CD4-positive, CD25-positive, alpha-beta regulatory T cell (primary cell): ENCODE results near the gene SHD. TPM values are rescaled to one million over a fixed set of nuclear protein-coding genes. Genes with fewer than 3 reads are reported as not detected.
A peak's percentile ranks its signal among the peaks of the same experiment; 100 is the strongest.

Experiments
- ATAC-seq, 2 donors: fragments of 150-1000 bp; cut with Tn5 transposase; one replicate each; pipeline ENCODE4 v1.10.0; 2021; ENCODE audit warnings: low read depth in 2 of 2, moderate number of reproducible peaks in 2 of 2, moderate library complexity in 1 of 2
- DNase-seq, 3 donors: peaks; one replicate each; pipeline versions ENCODE4 v3.0.0 to v3.0.0-alpha.2; 2012 to 2022; ENCODE audit warnings: mixed read lengths in 1 of 3
- H3K27ac ChIP-seq: one replicate; pipeline ENCODE4 v1.7.0; 2013; ENCODE audit warnings: mild to moderate bottlenecking, low read length; ENCODE audit not compliant: insufficient read depth, poor library complexity, severe bottlenecking
- H3K27me3 ChIP-seq: one replicate; pipeline ENCODE4 v1.7.0; 2013; ENCODE audit warnings: low read length; ENCODE audit not compliant: control insufficient read depth, insufficient read depth
- H3K36me3 ChIP-seq: one replicate; pipeline ENCODE4 v1.7.0; 2013; ENCODE audit warnings: mild to moderate bottlenecking, low read length, moderate library complexity; ENCODE audit not compliant: control insufficient read depth, insufficient read depth
- H3K4me1 ChIP-seq: 2 replicates; pipeline ENCODE4 v1.7.0; 2013; ENCODE audit warnings: mild to moderate bottlenecking, low read length; ENCODE audit not compliant: insufficient read depth, control insufficient read depth, poor library complexity, severe bottlenecking
- H3K4me3 ChIP-seq: one replicate; pipeline ENCODE4 v1.7.0; 2013; ENCODE audit warnings: low read depth, mild to moderate bottlenecking, low read length, moderate library complexity
- H3K9me3 ChIP-seq, 2 experiments: 1 replicate in 1 of 2; 2 replicates in 1 of 2; pipeline ENCODE4 v1.7.0; 2013; ENCODE audit warnings: low read length in 2 of 2, mild to moderate bottlenecking in 1 of 2, moderate library complexity in 1 of 2; ENCODE audit not compliant: control insufficient read depth in 2 of 2
- H3K27ac Mint-ChIP-seq, 3 donors: one replicate each; pipeline ENCODE4 v1.8.0; 2020 to 2022; ENCODE audit warnings: mild to moderate bottlenecking in 3 of 3, mixed read lengths in 3 of 3, moderate library complexity in 2 of 3
- H3K27me3 Mint-ChIP-seq: one replicate; pipeline ENCODE4 v1.8.0; 2022; ENCODE audit warnings: mild to moderate bottlenecking, mixed read lengths
- H3K36me3 Mint-ChIP-seq: one replicate; pipeline ENCODE4 v1.8.0; 2020; ENCODE audit warnings: mixed read lengths
- H3K4me1 Mint-ChIP-seq, 4 donors: one replicate each; pipeline ENCODE4 v1.8.0; 2020 to 2022; ENCODE audit warnings: mixed read lengths in 4 of 4, mild to moderate bottlenecking in 1 of 4
- H3K4me3 Mint-ChIP-seq, 4 donors: one replicate each; pipeline ENCODE4 v1.8.0; 2020 to 2022; ENCODE audit warnings: mild to moderate bottlenecking in 4 of 4, mixed read lengths in 4 of 4, moderate library complexity in 3 of 4
- H3K9me3 Mint-ChIP-seq, 7 donors: one replicate each; pipeline ENCODE4 v1.8.0; 2020 to 2022; ENCODE audit warnings: mixed read lengths in 7 of 7, mild to moderate bottlenecking in 3 of 7, moderate library complexity in 2 of 7
- polyA plus RNA-seq, 4 donors: library from polyadenylated mRNA; unstranded; fragments of 300-500 nt; fragmentation: Illumina TruSeq; gene quantifications; one replicate each; pipeline ENCODE4 v1.2.3, GENCODE V29; 2021
- total RNA-seq: library from RNA; stranded (reverse); gene quantifications from one replicate; pipeline ENCODE4 v1.2.3, GENCODE V29; 2022

Gene SHD
- total and polyA plus RNA-seq, 5 donors from 2014 or later: not detected

DNA sequence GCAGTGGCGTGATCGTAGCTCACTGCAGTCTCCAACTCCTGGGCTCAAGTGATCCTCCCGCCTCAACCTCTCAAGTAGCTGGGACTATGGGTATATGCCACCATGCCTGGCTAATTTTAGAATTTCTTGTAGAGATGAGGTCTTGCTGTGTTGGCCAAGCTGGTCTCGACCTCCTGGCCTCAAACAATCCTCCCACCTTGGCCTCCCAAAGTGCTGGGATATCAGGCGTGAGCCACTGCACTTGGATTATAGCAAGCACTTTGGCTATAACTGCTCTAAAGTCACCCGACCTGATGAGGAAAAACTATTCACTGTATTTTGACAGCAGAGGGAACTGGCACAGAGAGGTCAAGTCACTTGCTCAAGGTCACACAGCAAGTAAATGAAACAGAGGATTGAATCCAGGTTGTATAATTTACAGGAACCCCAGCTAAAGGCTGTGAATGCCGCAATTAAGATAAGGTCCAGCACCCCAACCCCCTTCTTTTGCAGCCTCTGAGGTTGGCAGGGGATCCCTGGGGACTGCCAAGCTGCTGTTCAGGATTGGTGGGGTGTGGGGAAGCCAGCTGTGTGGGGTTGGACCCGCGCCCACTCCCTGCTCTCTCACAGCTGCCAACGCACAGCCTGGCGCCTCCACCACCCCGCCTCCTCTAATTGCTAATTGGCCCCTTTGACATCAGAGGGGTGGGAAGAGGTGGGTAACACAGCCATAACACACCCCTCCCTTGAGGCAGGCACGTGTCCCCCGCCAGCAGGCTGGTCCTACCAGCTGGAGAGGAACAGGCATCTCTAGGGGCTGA, 17.1 kb downstream of the SHD start:
- Mint-ChIP-seq H3K9me3 (peaks cover 0 to 2% (median 0%) of the 10 kb centered on the region in 7 donors), H3K36me3 (no peaks in the 10 kb centered on the region), H3K4me1 (peaks cover 0 to 16% (median 4%) of the 10 kb centered on the region in 4 donors), H3K4me3 (no peak overlapping the region), H3K27me3 (peaks cover 4% of the 10 kb centered on the region), H3K27ac (no peak overlapping the region)
- H3K27ac ChIP-seq: no peak overlapping the region
- no peaks in the 10 kb centered on the region for H3K27me3 ChIP-seq
- no peak for ATAC-seq
- no peak for DNase-seq
- no peaks in the 10 kb centered on the region for H3K9me3 ChIP-seq
- H3K4me1 ChIP-seq: no peaks in the 10 kb centered on the region
- no peak overlapping the region for H3K4me3 ChIP-seq
- no peaks in the 10 kb centered on the region for H3K36me3 ChIP-seq

DNA sequence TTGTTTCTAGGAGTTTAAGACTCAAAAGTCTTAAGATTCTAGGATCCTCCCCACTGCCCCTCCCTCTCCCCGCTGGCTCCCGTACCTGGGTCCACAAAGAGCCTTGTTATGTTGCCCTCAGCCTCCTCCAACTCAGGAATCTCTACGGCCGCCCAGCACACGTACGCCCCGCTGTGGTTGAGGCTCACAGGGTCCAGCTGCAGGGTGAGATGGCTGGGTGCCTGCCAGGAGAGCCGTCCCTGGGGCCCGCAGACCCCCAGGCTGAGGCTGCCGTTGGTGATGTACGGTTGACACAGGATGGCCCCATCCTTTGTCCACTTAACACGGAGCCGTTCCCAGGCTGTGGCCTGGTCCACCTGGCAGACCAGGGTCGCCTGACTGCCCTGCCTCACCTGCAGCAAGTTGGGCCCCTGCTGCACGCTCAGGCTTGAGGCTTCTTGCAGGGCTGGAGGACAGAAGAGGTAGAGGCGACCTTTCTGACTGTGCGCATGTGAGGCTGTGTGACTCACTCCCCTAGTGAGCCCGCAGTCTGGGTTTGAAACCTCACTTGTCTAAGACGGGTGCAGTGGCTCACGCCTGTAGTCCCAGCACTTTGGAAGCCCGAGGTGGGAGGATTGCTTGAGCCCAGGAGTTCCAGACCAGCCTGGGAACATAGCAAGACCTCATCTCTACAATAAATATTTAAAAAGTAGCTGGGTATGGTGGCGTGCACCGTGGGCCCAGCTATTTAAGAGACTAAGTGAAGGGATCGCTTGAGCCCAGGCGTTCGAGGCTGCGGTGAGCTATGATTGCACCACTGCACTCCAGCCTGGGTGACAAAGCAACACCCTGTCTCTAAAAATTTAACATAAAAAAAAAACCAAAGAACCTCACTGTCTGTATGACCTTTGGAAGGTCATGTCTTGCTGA, 19.1 kb downstream of the SHD start:
- no peaks in the 10 kb centered on the region for H3K36me3 ChIP-seq
- H3K9me3 Mint-ChIP-seq: peaks cover 0 to 2% (median 0%) of the 10 kb centered on the region in 7 donors
- no peaks in the 10 kb centered on the region for H3K27me3 ChIP-seq
- no peak overlapping the region for H3K27ac ChIP-seq
- H3K4me1 Mint-ChIP-seq: peaks cover 0 to 34% (median 11%) of the 10 kb centered on the region in 4 donors
- DNase-seq (no peak), ATAC-seq (peak in 1 of 2 donors; percentile 31)
- no peaks in the 10 kb centered on the region for H3K9me3 ChIP-seq
- H3K4me3 ChIP-seq: no peak overlapping the region
- no peaks in the 10 kb centered on the region for H3K36me3 Mint-ChIP-seq
- H3K27me3 Mint-ChIP-seq: peaks cover 4% of the 10 kb centered on the region
- H3K27ac Mint-ChIP-seq: peak overlapping the region; percentile 32 to 65 (median 50)
- H3K4me3 Mint-ChIP-seq: peak overlapping the region in 1 of 4 donors; percentile 75
- H3K4me1 ChIP-seq: peaks cover 5% of the 10 kb centered on the region

DNA sequence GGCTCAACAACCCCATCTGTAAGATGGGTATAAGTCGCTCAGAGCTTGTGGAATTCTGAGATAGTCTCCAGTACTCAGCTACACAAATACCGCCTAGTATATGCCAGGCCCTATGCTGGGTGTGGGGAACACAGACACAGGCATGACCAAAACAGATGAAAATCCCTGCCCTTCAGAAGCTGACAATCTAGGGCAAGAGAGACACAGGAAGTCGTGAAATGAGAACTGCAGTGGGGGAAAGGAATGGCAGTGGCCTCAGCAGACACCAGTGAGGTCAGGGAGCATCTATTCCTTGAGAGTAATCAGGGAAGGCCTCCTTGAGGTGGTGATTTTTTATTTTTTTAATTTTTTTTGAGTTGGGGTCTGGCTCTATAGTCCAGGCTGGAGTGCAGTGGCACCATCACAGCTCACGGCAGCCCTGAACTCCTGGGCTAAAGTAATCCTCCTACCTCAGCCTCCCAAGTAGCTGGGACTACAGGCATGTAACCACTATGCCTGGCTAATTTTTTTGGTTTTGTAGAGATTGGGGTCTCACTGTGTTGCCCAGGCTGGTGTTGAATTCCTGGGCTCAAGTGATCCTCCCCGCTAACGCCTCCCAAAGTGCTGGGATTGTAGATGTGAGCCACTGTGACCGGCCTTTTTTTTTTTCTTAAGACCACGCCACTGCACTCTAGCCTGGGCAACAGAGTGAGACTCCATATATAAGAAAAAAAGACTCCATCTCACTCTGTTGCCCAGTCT, 19.9 kb downstream of the SHD start:
- H3K36me3 ChIP-seq: no peaks in the 10 kb centered on the region
- no peaks in the 10 kb centered on the region for H3K27me3 ChIP-seq
- no peak overlapping the region for H3K27ac ChIP-seq
- no peaks in the 10 kb centered on the region for H3K9me3 ChIP-seq
- H3K4me1 ChIP-seq: peaks cover 8% of the 10 kb centered on the region
- H3K4me3 Mint-ChIP-seq: peak overlapping the region in 2 of 4 donors; percentile 60 to 75
- peaks cover 0 to 41% (median 11%) of the 10 kb centered on the region in 4 donors for H3K4me1 Mint-ChIP-seq
- peaks cover 0 to 2% (median 0%) of the 10 kb centered on the region in 7 donors for H3K9me3 Mint-ChIP-seq
- no peaks in the 10 kb centered on the region for H3K36me3 Mint-ChIP-seq
- no peak overlapping the region for H3K4me3 ChIP-seq
- H3K27ac Mint-ChIP-seq: peak overlapping the region in 2 of 3 donors; percentile 50 to 65
- DNase-seq: peak in 1 of 3 donors; percentile 26
- ATAC-seq: no peak
- H3K27me3 Mint-ChIP-seq: peaks cover 4% of the 10 kb centered on the region

DNA sequence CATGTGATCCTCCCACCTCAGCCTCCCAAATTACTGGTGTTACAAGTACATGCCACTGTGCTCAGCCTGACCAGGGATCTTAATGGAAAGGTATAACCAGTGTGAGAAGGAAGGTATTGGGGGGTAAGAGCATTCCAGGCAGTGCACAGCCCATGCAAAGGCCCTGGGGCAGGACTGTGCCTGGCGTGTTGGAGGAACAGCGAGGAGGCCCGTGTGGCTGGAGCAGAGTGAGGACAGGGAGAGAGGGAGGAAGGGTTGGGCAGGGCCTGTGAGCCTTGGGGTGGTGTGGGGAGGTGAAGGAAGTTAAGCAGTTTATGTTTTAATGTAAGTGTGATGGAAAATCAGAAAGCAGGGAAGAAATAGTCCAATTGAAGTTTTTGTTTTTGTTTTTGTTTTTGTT, 21.5 kb downstream of the SHD start:
- Mint-ChIP-seq H3K27ac (peak overlapping the region in 1 of 3 donors; percentile 83), H3K27me3 (peaks cover 6% of the 10 kb centered on the region), H3K9me3 (peaks cover 0 to 2% (median 0%) of the 10 kb centered on the region in 7 donors), H3K4me1 (peaks cover 0 to 49% (median 11%) of the 10 kb centered on the region in 4 donors), H3K36me3 (no peaks in the 10 kb centered on the region), H3K4me3 (peak overlapping the region in 3 of 4 donors; percentile 56 to 91 (median 91))
- H3K4me3 ChIP-seq: no peak overlapping the region
- no peaks in the 10 kb centered on the region for H3K36me3 ChIP-seq
- H3K9me3 ChIP-seq: no peaks in the 10 kb centered on the region
- H3K27ac ChIP-seq: no peak overlapping the region
- H3K4me1 ChIP-seq: peaks cover 15% of the 10 kb centered on the region
- DNase-seq (no peak), ATAC-seq (no peak)
- no peaks in the 10 kb centered on the region for H3K27me3 ChIP-seq

DNA sequence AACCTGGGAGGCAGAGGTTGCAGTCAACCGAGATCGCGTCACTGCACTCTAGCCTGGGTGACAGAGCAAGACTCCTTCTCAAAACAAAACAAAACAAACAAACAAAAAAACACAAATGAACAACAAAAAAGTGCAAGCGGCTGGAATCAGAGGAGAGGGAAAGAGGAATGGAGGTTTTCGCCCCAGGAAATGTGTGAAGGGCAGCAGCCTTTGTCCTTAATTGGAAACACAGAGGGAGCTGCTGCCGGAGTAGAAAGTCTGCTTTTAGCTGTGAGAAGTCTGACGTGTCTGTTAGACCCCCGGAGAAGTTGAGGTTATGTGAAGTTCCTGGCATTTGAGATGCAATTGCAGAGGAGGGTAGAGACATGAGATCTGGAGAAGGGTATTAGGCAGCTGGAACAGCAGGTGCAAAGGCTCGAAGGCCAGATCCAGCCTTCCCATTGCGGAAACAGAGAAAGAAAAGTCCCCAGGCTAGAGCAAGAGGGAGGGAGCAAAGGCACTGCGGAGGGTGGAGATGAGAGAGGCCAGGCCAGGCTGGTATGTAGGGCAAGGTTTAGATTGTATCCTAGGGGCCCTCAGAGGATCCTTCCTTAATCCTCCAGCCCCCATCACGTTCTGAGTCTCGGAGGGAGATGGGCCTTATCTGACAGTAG, 22.6 kb downstream of the SHD start:
- no peak overlapping the region for H3K27ac ChIP-seq
- H3K9me3 Mint-ChIP-seq: peaks cover 0 to 2% (median 0%) of the 10 kb centered on the region in 7 donors
- no peaks in the 10 kb centered on the region for H3K36me3 Mint-ChIP-seq
- no peaks in the 10 kb centered on the region for H3K9me3 ChIP-seq
- H3K36me3 ChIP-seq: no peaks in the 10 kb centered on the region
- ATAC-seq (peak in 1 of 2 donors; percentile 17), DNase-seq (no peak)
- H3K27me3 Mint-ChIP-seq: peaks cover 4% of the 10 kb centered on the region
- peak overlapping the region; percentile 85 to 91 (median 90) for H3K4me3 Mint-ChIP-seq
- H3K4me1 ChIP-seq: peaks cover 15% of the 10 kb centered on the region
- H3K27me3 ChIP-seq: no peaks in the 10 kb centered on the region
- H3K4me3 ChIP-seq: peak overlapping the region; percentile 44
- peak overlapping the region; percentile 88 to 91 (median 91) for H3K27ac Mint-ChIP-seq
- peaks cover 0 to 51% (median 11%) of the 10 kb centered on the region in 4 donors for H3K4me1 Mint-ChIP-seq

DNA sequence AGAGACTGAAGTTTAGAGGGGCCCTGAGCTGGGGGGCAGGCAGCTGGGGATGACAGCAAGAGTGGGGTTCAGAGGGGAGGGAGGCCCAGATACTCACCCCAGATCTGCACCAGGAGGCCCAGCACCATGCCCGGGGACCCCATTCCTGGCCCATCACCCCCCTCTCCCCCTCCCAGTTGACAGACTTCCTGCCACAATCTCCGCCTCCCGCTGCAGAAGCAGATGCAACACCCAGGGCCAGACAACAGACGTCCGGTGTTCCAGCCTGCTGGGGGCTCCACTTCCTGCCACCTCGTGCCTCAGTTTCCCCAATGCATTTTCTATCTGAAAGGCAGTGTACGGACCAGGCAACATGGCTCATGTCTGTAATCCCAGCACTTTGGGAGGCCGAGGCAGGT, 23.2 kb downstream of the SHD start, which contains the start of gene TMIGD2:
Gene TMIGD2, minus strand, starts transcription at position 147 of the 398 bp plus-strand sequence. Its CDS starts 4 bp downstream, at position 143.
- Mint-ChIP-seq H3K4me1 (peaks cover 0 to 51% (median 11%) of the 10 kb centered on the region in 4 donors), H3K9me3 (peaks cover 0 to 2% (median 0%) of the 10 kb centered on the region in 7 donors), H3K4me3 (peak within 1 kb of the TSS; percentile 85 to 91 (median 90)), H3K36me3 (no peaks in the 10 kb centered on the region), H3K27ac (peak within 1 kb of the TSS; percentile 88 to 91 (median 91)), H3K27me3 (peaks cover 4% of the 10 kb centered on the region)
- Histone ChIP-seq H3K27me3 (no peaks in the 10 kb centered on the region), H3K9me3 (no peaks in the 10 kb centered on the region), H3K27ac (no peak within 1 kb of the TSS), H3K4me3 (peak within 1 kb of the TSS; percentile 44), H3K36me3 (no peaks in the 10 kb centered on the region), H3K4me1 (peaks cover 15% of the 10 kb centered on the region)
- DNase-seq: peak in 1 of 3 donors; percentile 30
- peak in 1 of 2 donors; percentile 4 for ATAC-seq
